NCI-H748 treated with DMSO at 0.1 percent for 48 hours (cell line): Measurements from ENCODE around the gene ZBTB11.
"Not testable (repeated sequence)": the region's sequence is repeated elsewhere in the genome, so short reads cannot be mapped to it uniquely, and the experiment has no call there.

ENCODE experiments used
- DNase-seq: peaks from one replicate; lab custom pipeline; 2025; lab: John Stamatoyannopoulos, UW

Gene ZBTB11, protein sequence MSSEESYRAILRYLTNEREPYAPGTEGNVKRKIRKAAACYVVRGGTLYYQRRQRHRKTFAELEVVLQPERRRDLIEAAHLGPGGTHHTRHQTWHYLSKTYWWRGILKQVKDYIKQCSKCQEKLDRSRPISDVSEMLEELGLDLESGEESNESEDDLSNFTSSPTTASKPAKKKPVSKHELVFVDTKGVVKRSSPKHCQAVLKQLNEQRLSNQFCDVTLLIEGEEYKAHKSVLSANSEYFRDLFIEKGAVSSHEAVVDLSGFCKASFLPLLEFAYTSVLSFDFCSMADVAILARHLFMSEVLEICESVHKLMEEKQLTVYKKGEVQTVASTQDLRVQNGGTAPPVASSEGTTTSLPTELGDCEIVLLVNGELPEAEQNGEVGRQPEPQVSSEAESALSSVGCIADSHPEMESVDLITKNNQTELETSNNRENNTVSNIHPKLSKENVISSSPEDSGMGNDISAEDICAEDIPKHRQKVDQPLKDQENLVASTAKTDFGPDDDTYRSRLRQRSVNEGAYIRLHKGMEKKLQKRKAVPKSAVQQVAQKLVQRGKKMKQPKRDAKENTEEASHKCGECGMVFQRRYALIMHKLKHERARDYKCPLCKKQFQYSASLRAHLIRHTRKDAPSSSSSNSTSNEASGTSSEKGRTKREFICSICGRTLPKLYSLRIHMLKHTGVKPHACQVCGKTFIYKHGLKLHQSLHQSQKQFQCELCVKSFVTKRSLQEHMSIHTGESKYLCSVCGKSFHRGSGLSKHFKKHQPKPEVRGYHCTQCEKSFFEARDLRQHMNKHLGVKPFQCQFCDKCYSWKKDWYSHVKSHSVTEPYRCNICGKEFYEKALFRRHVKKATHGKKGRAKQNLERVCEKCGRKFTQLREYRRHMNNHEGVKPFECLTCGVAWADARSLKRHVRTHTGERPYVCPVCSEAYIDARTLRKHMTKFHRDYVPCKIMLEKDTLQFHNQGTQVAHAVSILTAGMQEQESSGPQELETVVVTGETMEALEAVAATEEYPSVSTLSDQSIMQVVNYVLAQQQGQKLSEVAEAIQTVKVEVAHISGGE

DNA sequence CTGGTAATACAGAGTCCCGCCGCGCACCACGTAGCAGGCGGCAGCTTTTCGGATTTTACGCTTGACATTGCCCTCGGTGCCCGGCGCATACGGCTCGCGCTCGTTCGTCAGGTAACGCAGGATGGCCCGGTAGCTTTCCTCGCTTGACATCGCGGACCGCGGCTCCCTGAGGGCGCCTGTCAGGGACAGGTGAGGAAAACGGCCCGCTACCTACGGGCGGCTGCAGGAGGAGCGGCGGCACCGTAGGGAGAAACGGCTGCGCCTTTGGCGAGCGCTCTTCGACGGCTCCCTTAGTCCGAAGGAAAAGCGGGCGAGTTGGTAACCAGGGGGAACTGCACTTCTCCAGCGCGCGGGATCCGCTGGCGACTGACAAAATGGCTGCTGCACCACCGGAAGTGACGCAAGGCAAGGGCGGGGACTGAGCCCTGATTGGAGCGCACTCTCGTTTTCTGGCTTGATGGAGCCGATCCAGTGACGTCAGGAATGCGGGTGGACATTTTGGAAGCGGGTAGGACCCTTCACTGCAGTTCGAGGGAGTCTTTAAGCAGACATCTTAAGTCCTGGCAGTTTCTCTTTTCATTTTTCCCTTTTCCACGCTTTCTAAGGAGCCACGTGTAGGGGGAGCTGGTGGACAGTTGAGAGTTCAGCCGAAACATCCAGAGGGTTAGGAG lies at the start of gene ZBTB11:
Gene ZBTB11 (minus strand): TSS at position 368 of the 671 bp plus-strand sequence. CDS start 218 bp downstream, at position 150.
- no peak for DNase-seq

- DNase-seq: no peak
Measured at GRCh38 chr3:101725890-101726275, 49.0 kb upstream of the ZBTB11 start.

GRCh38 chr3:101725194-101725889 lies 48.4 kb upstream of the ZBTB11 start:
- peak; percentile 25 for DNase-seq

DNA sequence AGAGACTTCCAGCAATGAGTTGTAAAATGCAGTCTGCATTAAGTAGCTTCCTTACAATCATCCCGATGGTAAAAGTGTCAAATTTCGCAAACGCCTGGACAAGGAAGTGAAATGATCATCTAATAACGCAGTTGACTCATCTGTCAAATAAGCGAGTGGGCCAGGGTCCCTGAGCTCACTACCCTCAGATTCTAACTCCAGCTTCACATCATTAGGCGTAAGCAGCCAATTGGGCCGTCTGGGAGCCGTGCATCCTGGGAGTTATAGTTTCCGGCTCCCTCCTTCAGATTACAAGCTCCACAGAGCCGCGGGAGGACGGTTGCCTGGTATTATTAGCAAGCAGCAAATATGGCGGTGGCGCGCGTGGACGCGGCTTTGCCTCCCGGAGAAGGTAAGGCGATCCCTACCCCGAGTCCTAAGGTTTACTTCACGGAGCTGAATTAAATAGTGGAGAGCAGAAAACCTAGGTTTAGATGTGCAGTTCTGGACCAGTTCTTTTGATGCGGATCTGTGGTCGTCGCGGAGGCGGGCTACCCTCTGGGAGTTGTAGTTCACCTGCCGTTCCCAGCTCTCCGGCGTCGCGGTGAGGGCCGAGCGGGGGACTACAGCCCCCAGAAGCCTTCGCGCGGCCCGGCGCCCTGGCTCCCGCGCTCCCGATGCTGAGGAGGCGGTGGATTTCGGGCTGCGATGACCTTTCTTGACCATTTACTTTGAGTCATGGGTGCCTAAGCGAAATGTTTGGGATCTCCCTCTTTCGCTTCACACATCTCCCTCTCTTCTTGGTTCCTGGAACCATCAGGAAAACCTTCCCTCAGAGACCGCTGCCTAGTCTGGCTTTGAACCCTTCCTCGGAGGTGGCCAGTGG lies 47.6 kb upstream of the ZBTB11 start, which contains the start of gene CEP97:
Gene CEP97 (plus strand): TSS at position 286 of the 865 bp plus-strand sequence. CDS start 63 bp downstream, at position 349.
- DNase-seq: peak; percentile 91

DNA sequence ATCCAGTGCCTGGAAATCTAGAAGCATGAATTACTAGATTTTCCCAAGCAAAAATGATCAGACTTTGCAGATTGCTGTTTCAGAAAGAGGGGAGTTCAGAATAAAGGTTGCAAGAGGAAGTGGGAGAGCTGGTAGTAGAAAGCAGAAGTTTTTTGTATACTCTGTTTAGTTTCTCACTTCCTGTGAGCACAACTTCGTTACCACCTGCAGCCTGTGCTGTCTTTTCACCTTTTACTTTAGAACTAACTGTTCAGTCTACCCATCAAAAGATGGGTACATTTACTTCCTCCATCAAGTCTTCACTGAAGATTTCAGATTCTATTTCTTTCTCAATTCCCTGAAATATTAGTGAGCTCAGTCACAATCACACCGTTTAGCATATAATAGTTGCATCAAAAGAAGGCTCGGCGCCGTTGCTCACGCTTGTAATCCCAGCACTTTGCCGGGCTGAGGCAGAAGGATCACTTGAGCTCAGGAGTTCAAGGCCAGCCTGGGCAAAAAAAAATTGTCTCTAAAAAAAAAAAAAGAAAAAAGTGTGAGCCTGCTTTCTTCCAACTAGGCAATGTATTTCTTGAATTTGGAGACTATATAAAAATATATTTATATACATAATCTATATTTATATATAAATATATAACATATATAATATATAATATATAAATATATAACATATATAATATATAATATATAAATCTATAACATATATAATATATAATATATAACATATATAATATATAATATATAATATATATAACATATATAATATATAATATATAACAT lies 45.7 kb upstream of the ZBTB11 start:
- DNase-seq: no peak

DNA sequence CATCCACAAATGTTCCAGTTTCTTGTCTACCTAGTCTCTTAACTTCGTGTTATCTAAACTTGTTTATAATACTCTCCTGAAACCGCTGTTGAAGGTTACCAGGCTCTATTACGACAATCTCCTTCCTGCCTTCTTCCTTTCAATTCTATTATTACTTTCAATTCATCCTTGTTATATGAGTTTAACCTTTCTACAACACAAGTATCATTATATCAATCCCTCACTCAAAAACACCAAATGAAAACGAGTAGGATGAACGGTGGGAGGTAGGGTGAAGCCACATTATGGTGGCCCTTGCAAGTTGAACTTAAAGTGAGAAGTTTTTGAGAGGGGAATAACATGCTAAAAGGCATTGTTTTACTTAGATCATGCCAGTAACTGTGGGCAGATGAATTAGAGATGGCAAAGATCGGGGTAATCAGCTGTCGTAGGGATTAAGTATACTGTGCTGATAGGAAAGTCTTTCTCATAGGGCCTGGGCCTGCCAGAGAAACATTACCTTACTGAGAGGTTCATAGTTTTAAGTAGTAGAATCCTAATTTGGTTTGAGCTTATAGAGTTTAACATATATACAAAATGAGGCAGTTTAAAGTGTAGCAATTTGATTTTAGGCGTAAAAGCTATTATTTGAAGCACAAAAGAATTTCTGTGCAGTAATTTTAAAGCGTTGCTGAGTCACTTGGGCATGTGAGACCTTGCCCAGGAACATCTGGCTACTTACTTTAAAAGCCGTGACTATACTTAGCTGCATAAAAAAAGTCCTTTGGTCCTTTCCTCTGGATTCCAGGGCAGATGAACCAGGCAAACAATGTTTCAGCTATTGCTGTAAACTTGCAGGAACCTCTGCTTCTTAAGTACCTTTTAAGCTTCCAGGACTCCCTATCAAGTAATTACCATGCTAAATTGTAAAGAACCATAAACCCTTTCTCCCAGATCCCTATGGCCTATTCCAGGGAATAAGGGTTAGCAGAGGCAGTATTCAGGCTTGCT lies 44.2 kb upstream of the ZBTB11 start:
- no peak for DNase-seq

GRCh38 chr3:101719604-101720185 lies 42.8 kb upstream of the ZBTB11 start:
- no peak for DNase-seq

GRCh38 chr3:101718455-101718854 lies 41.5 kb upstream of the ZBTB11 start:
- DNase-seq: no peak

GRCh38 chr3:101709126-101709525 lies 32.2 kb upstream of the ZBTB11 start:
- no peak for DNase-seq

DNA sequence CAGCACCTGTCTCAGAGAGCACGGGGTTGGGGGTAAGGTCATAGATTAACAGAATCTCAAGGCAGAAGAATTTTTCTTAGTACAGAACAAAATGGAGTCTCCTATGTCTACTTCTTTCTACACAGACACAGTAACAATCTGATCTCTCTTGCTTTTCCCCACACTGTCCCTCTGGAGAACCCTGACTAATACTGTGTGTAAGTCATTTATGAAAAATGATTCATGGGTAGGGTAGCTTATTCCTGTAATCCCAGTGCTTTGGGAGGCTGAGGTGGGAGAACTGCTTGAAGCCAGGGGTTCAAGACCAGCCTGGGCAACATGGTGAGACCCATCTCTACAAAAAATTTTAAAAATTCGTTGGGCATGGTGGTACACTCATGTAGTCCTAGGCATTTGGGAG lies 27.7 kb upstream of the ZBTB11 start:
- not testable (repeated sequence) for DNase-seq

DNA sequence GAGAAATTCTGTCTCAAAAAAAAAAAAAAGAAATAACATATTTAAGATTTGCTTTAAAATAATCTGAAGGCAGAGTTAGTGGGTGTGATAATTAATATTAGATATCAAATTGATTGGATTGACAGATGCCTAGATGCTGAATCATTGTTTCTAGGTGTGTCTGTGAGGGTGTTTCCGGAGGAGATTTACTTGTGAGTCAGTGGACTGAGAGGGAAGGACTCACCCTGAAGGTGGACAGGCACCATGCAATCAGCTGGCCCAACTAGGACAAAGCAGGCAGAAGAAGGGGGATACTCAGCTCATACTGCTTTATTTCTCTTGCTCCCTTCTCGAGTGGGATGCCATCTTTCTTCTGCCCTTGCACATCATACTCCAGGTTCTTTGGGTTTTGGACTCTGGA lies 26.2 kb upstream of the ZBTB11 start:
- no peak for DNase-seq

- DNase-seq: no peak
Measured at GRCh38 chr3:101702726-101703125, 25.8 kb upstream of the ZBTB11 start.

DNA sequence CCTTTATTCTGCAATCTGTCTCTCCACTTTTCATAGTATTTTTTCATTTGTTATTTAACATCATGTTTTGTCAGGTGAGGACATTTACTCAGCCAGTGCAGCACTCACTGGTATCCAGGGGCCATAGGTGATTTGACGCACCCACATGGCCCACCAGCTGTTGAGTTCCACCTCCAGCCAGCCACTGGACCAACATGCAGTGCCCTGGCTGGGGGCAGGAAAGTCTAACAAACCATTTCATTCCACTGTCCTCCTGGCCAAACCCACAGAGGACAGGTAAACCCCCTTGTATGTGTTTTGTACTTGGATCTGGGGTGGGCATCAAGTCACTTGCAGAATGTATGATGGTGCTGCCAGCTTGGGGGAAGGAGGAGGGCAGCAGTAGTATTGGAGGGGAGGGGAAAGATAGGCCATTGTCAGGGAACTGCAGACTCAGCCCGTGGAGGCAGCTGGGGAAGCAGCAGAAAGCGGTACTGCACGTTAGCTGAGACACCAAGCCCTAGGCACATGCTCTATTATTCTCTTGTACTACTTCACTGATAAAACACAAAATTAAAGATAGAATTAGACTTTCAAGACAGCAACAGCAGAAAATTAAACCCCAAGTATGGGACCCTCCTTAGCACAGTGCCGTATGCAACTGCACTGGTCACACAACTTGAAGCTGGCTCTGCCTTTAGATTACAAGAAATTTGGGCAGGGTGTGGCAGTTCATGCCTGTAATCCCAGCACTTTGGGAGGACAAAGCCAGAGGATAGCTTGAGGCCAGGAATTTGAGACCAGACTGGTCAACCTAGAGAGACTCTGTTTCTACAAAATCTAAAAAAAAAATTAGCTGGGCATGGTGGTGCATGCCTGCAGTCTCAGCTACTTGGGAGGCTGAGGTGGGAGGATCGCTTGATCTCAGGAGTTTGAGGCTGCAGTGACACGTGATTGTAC lies 25.0 kb upstream of the ZBTB11 start:
- no peak for DNase-seq

- no peak for DNase-seq
Measured at GRCh38 chr3:101695779-101696372, 18.9 kb upstream of the ZBTB11 start.

DNA sequence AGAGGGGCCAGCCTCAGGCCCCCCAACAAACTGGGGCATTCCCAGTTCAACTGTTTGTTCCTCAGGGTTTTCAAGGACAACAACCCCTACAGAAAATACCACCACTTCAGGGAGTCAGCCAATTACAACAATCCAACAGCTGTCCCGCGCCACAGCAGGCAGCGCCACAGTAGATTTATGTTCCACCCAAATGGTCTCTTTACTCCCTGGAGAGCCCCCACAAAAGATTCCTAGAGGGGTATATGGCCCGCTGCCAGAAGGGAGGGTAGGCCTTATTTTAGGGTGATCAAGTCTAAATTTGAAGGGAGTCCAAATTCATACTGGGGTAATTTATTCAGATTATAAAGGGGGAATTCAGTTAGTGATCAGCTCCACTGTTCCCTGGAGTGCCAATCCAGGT lies 17.9 kb upstream of the ZBTB11 start:
- not testable (repeated sequence) for DNase-seq

- not testable (repeated sequence) for DNase-seq
Measured at GRCh38 chr3:101693540-101693939, 16.6 kb upstream of the ZBTB11 start.
